ENCODE results near the gene SLC66A3.

DNA sequence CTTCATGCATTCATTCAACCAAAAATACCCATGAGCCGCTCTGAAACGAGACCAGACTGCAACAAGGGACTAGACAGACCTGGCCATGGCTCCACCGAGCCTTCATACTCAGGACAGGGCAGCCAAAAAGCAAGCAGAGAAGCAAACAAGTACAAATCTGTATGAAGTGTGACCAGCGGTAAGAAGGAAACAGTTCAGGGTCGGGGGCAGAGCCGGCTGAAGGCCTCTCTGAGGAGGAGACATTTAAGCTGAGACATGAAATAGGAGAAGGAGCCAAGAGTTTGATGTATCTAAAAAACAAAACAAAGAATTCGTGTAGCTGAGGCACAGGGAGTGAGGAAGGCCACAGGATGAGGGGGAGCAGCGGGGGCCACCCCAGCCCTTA is 21.3 kb upstream of the SLC66A3 start:
- TF ChIP-seq, protein P1, sequence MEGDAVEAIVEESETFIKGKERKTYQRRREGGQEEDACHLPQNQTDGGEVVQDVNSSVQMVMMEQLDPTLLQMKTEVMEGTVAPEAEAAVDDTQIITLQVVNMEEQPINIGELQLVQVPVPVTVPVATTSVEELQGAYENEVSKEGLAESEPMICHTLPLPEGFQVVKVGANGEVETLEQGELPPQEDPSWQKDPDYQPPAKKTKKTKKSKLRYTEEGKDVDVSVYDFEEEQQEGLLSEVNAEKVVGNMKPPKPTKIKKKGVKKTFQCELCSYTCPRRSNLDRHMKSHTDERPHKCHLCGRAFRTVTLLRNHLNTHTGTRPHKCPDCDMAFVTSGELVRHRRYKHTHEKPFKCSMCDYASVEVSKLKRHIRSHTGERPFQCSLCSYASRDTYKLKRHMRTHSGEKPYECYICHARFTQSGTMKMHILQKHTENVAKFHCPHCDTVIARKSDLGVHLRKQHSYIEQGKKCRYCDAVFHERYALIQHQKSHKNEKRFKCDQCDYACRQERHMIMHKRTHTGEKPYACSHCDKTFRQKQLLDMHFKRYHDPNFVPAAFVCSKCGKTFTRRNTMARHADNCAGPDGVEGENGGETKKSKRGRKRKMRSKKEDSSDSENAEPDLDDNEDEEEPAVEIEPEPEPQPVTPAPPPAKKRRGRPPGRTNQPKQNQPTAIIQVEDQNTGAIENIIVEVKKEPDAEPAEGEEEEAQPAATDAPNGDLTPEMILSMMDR (IDR thresholded peaks at IDR 0.05), result no peak
- no peak for TF ChIP-seq POLR2A (IDR thresholded peaks at IDR 0.05)
